GM21447 (cell line): ENCODE measurements around the gene RHBG.
"Not testable (repeated sequence)": the region's sequence is repeated elsewhere in the genome, so short reads cannot be mapped to it uniquely, and the experiment has no call there.

Source experiments
- ATAC-seq: cut with Tn5 transposase; IDR thresholded peaks from one replicate; pipeline ENCODE4 v1.9.1; 2021; ENCODE audit not compliant: unreplicated experiment

The RHBG gene

DNA sequence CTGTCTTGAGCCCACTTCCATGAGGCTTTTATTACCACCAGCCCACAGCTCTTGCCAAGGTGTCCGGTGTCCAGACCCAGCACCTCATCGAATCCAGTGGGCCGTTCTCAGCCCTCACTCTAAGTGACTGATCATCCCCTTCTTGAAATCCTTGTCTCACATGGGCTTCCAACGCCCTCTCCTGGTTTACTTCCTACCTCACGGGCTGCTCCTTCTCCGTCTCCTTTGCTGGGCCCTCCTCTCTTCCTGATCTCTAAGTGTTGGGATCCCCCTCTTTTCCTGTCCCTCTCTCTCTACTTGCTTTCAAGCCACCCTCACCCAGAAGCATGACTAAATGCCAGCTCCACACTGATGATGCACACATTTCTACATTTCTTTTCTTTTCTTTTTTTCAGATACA is 9.0 kb upstream of the RHBG start:
- no peak for ATAC-seq

GRCh38 chr1:156360534-156360933 is 8.5 kb upstream of the RHBG start:
- no peak for ATAC-seq

GRCh38 chr1:156365754-156366153 is 3.3 kb upstream of the RHBG start:
- no peak for ATAC-seq

- ATAC-seq: no peak
Measured at GRCh38 chr1:156366378-156367166, 2.4 kb upstream of the RHBG start.

DNA sequence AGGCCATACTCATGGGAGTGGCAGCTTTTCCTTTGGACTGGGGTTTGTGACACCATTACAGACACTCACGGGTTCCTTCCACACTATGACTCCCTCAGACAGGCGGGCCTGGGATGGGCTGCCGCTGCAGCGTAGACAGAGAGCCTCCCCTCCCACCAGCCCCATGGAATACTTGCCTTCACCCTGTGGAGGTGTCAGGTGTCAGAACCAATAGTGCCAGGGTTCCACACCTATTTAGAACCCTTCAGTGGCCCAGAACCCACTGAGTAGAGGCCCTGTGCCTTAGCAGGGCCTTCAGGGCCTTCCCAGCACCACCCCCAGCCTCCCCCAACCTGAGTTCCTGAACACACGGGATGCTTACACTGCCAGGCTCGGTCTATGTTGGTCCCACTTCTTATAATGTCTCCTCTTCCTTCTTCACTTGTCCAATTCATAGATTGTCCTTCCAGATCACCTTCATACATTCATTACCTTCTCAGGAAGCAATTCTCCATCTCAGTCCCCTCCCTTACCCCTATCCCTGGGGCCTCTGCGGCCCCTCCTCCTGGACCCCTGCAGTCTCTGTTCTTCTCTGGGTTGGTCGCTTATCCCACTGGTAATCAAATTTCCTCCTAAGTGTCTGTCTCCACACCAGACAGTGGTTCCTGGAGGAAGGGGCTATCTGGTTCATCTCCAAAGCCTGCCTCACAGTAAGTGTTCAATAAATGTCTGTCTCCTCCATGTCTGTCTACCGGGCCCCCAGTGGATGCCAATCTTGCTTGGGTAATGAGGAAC is 1.4 kb upstream of the RHBG start:
- ATAC-seq: no peak

GRCh38 chr1:156368157-156368658 is 803 bp upstream of the RHBG start:
- ATAC-seq: no peak

DNA sequence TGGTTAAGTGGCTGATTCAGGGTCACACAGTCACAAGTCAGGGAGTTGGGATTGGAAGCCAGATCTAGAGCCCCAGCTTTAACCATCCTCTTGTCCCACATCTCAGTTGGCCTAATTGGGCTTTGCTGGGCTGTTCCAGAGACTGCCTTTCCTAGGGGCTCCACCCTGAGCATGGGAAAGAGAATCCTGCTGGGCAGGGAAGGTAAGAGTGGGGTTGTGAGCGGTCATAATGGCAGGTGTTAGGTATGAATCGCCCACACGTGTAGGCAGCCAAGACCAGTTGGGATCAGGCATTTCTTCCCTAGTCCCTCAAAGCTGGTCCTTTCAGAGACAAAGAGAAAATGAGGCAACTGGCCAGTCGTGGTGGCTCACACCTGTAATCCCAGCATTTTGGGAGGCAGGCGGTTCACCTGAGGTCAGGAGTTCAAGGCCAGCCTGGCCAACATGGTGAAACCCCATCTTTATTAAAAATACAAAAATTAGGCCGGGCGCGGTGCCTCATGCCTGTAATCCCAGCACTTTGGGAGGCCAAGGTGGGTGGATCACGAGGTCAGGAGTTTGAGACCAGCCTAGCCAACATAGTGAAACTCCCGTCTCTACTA is 775 bp downstream of the RHBG start:
- ATAC-seq: not testable (repeated sequence)

GRCh38 chr1:156371553-156372264 is 2.7 kb downstream of the RHBG start:
- no peak for ATAC-seq

GRCh38 chr1:156372265-156372586 is 3.2 kb downstream of the RHBG start:
- ATAC-seq: no peak

DNA sequence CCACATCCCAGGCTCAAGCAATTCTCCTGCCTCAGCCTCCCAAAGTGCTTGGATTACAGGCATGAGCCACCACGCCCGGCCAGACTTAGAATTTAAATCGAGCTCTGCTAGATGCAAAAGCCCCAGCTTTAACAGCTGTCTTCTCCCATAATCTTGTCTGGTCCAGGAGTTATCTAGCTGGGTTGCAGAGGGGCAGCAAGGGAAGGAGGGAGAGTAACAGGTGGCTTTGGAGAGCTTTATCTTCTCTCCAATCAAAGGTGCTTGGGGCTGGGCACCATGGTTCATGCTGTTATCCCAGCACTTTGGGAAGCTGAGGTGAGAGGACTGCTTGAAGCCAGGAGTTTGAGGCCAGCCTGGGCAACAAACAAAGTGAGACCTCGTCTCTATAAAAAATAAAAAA is 3.9 kb downstream of the RHBG start:
- no peak for ATAC-seq

DNA sequence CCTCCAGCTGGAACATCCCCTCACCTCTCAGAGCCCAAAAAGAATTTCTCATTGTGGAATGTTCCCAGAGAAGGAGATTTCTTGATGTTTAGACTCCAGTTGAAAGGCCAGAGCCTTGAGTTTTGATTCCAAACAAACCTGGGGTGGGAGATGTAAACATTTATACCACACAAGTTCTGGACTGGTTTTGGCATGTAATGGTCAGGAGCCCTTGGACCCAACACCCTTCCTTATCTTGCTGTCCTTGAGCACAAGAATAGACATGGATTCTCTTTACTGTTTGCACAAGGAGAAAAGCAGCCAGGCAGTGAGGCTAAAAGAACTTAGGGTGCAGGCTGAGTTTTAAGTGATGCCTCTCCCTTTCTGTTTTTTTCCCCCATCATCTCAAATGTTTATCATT is 4.5 kb downstream of the RHBG start:
- no peak for ATAC-seq

- no peak for ATAC-seq
Measured at GRCh38 chr1:156376146-156376545, 7.1 kb downstream of the RHBG start.

GRCh38 chr1:156376958-156377919 is 8.2 kb downstream of the RHBG start:
- no peak for ATAC-seq

DNA sequence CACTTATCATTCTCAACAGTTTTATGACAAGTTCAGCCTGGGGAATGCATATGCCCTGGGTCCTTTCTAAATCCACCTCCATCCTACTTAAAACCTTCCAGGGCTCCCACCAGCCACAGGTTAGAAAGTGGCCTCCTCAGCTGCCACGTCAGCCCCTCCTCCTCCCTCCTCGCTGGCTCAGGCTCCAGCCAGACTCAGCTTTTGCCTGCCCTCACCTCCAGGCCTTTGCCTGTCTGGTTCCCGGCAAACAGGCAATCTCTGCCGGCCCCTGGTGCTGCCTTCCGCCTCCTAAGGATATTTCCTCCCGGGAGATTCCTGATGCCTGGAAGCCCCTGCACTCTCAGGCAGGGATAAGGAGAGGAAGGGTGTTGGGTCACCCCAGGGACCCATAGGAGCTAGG is 9.5 kb downstream of the RHBG start:
- no peak for ATAC-seq

DNA sequence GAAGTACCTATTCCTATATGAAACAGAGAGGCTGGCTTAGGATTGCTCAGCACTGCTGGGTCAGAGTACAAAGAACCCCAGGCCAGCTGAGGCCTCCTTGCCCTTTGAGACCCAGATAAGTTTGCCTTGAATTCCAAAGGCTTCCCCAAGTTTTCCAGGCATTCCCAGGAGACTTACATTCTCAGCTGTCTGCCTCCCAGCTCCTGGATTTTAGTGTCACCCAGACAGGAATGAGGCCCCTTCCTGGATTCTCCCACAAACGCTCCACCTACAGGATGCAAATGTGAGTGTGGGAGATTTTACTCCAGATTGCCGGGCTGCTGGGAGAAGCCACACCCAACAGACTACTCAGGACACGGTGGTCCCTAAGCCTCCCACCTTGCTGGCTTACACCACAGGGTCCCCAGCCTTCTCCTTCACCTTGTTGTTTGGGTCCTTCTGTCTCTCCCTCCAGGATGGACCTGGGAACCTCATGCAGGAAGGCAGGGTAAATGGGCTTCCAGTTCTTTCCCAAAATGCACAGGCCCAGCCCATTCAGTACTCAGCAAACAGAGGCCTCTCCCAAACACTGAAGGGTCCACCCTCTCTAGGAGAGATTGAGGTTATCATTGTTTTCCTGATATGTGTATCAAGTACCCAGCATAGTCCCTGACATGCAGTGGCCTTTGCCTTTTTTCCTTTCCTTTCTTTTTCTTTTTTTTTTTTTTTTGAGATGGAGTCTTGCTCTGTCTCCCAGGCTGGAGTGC is 10.6 kb downstream of the RHBG start:
- ATAC-seq: no peak

GRCh38 chr1:156382561-156382960 is 13.6 kb downstream of the RHBG start:
- ATAC-seq: no peak

DNA sequence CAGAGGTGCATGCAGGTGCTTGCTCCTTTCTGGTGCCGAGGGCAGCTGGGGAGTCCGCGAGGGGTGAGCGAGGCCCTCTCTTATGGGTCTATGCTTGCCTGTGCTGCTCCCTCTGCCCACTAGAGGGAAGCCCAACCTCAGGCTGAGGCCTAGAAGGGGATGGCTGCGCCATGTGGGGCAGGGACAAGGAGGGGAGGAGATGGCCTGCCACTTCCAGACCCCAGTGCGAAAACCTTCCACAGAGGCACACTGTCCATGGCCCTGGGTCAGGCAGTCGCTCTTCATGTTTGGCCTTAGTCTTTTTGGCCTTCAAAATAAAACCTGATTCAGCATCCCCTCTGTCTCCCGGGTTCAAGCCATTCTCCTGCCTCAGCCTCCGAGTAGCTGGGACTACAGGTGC is 14.0 kb downstream of the RHBG start:
- no peak for ATAC-seq

GRCh38 chr1:156384007-156384406 is 15.0 kb downstream of the RHBG start:
- ATAC-seq: no peak

GRCh38 chr1:156384658-156385057 is 15.6 kb downstream of the RHBG start:
- no peak for ATAC-seq
